WERI-Rb-1 (cell line): Measurements from ENCODE around the gene CLPTM1L.

Experiments used
- DNase-seq: peaks from one replicate; pipeline ENCODE4 v3.0.0-alpha.2; 2020
- H3K27ac ChIP-seq: fragments of 250-450 bp; sonication (Bioruptor Pico); 2 replicates; pipeline ENCODE4 v1.5.1; 2020; ENCODE audit warnings: mild to moderate bottlenecking, moderate library complexity
- H3K27me3 ChIP-seq: fragments of 250-450 bp; sonication (Bioruptor Pico); 2 replicates; pipeline ENCODE4 v1.5.1; 2021; ENCODE audit warnings: mild to moderate bottlenecking, low read depth, moderate library complexity; ENCODE audit not compliant: insufficient read depth, severe bottlenecking
- H3K36me3 ChIP-seq: fragments of 250-450 bp; sonication (Bioruptor Pico); 2 replicates; pipeline ENCODE4 v1.5.1; 2020; ENCODE audit warnings: mild to moderate bottlenecking, moderate library complexity
- H3K4me3 ChIP-seq: 2 replicates; pipeline ENCODE4 v1.5.1; 2011; ENCODE audit warnings: low read depth, mild to moderate bottlenecking, control low read depth, low read length
- H3K9me3 ChIP-seq: fragments of 250-450 bp; sonication (Bioruptor Pico); 2 replicates; pipeline ENCODE4 v1.5.1; 2021; ENCODE audit warnings: mild to moderate bottlenecking, moderate library complexity; ENCODE audit not compliant: severe bottlenecking
- CTCF ChIP-seq: IDR thresholded peaks from 2 replicates; pipeline ENCODE4 v1.5.1; 2011; ENCODE audit warnings: low read depth, mild to moderate bottlenecking, control low read depth, inconsistent platforms, low read length

The CLPTM1L gene

DNA sequence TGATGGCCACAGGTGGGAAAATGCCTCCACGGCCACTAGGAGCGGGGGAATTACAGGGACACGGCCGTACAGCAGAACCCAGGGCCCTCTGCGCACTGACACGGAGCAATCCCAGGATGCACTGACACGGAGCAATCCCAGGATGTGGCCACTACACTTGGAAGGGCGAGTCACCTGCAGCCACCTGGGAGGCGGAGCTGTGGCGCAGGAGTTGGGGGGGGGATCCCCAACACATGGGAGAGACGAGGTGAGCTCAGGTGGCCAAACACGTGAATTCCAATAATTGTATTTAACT, 6.8 kb downstream of the CLPTM1L start:
- H3K27me3 ChIP-seq, result no peaks in the 10 kb centered on the region
- peaks cover 86% of the 10 kb centered on the region for H3K36me3 ChIP-seq
- no peak for DNase-seq
- H3K9me3 ChIP-seq, result no peaks in the 10 kb centered on the region
- peak overlapping the region; percentile 65 for H3K27ac ChIP-seq
- TF ChIP-seq CTCF, result no peak
- H3K4me3 ChIP-seq, result no peak overlapping the region

DNA sequence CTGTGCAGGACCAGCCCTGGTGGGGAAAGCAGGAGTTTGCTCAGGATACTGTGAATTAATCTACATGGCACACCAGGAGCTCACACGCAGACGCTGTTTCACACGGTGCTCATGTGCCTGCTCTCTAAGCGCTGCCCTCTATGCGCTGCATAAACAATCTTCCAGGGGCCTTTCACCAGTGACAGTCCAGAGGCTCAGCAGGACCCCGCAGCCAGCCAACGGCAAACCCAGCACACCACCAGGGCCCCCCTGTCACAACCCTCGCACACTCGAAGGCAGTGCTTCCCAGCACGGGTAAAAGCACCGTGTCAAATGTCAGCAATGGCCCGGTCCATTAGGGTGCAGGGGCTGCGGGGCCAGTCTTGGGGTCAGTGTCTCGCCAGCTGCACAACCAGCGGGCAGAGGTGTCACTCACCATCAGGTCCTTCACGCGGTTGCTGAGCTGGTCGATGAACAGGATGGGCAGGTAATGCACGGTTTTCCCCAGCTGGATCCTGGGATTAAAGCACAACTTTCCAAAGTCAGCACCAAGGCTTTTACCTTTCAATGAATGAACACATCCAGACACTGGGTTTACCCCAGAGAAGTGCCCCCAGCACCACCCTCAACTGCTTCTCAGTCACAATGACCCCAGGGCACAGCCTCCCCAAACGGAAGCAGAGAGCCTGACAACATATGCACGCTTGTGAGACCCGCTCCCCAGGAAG, 7.3 kb downstream of the CLPTM1L start:
- Histone ChIP-seq H3K4me3 (no peak overlapping the region), H3K9me3 (no peaks in the 10 kb centered on the region), H3K36me3 (peaks cover 83% of the 10 kb centered on the region), H3K27ac (peak overlapping the region; percentile 65), H3K27me3 (no peaks in the 10 kb centered on the region)
- no peak for TF ChIP-seq CTCF
- no peak for DNase-seq

DNA sequence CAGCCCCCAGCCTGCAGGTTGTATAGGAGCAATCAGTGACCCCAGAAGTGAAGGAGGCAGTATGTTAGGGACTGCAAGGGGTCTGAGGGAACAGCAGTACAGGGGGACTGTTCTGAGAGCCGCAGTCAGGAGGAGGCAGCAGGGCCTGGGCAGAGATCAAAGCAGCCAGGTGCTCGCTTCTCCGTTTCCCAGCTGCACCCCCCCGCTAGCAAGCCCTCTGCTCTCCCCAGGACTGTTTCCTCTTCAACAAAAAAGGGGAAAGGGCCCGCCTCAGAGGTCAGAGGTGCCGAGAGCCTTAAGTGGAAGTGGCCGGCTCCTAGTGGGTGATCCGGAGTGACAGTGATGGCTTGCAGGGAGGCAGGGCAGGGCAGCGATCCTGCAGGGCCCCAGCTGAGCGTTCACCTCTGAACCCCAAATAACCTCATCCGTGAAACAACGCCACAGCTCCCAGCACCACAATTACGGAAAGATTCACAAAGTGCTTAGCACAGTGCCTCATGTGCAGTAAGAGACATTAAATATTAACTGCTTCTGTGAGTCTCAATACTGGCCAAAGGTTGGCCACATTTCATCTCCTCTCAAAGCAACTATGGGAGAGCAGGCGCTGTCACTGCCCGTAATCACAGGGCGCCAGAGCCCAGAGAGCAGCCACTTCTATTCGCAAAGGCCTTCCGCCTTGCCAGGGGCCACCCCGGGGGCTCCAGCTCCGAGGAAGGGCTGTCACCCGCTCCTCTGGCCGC, 8.0 kb downstream of the CLPTM1L start:
- H3K9me3 ChIP-seq, result no peaks in the 10 kb centered on the region
- no peak for DNase-seq
- no peak for TF ChIP-seq CTCF
- H3K27ac ChIP-seq, result peak overlapping the region; percentile 17; the same call in 1 of the 2 replicates
- H3K4me3 ChIP-seq, result no peak overlapping the region
- H3K27me3 ChIP-seq, result no peaks in the 10 kb centered on the region
- peaks cover 83% of the 10 kb centered on the region for H3K36me3 ChIP-seq

DNA sequence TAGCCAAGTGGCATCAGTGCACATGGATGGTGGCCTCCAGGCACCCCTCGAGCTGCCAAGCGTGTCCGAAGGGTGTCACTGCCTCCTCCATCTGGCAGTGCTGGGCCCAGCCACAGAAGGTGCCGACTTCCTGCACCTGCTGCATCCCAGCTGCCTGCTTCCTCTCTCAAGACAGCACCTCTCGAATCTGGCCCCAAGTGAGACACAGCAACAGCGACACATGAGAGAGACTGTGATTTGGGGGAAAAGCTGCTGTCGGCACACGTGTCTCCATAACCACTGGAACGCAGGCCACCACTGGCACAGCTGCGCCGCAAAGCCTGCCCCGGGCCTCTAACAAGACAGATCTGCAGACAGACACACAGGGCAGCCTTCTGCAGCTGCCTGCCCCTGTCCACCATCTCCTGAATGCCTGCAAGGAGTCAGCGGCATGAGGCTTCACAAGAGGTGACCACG, 8.8 kb downstream of the CLPTM1L start:
- H3K9me3 ChIP-seq, result no peaks in the 10 kb centered on the region
- H3K36me3 ChIP-seq, result peaks cover 81% of the 10 kb centered on the region
- H3K27ac ChIP-seq, result peak overlapping the region; percentile 10; the same call in 1 of the 2 replicates
- no peak overlapping the region for H3K4me3 ChIP-seq
- DNase-seq, result no peak
- no peak for TF ChIP-seq CTCF
- H3K27me3 ChIP-seq, result no peaks in the 10 kb centered on the region

- Histone ChIP-seq H3K27me3 (no peaks in the 10 kb centered on the region), H3K4me3 (no peak overlapping the region), H3K9me3 (no peaks in the 10 kb centered on the region), H3K36me3 (peaks cover 81% of the 10 kb centered on the region), H3K27ac (peak overlapping the region; percentile 12; the same call in 1 of the 2 replicates)
- no peak for DNase-seq
- no peak for TF ChIP-seq CTCF
These were observed 9.3 kb downstream of the CLPTM1L start for GRCh38 chr5:1335540-1336095.
